Ishikawa (cell line): ENCODE data around the gene PGAP3.

Experiments used
- CEBPB ChIP-seq: IDR thresholded peaks from 2 replicates; pipeline ENCODE4 v1.6.1; 2012
- EGR1 ChIP-seq: IDR thresholded peaks from 2 replicates; pipeline ENCODE4 v1.6.1; 2012
- EP300 ChIP-seq: IDR thresholded peaks from 2 replicates; pipeline ENCODE4 v1.6.1; 2012; ENCODE audit warnings: borderline replicate concordance
- FOXM1 ChIP-seq: IDR thresholded peaks from 2 replicates; pipeline ENCODE4 v1.6.1; 2012; ENCODE audit warnings: low read depth, borderline replicate concordance
- MAX ChIP-seq: IDR thresholded peaks from 2 replicates; pipeline ENCODE4 v1.6.1; 2012
- NFIC ChIP-seq: IDR thresholded peaks from 2 replicates; pipeline ENCODE4 v1.6.1; 2012
- RAD21 ChIP-seq: IDR thresholded peaks from 2 replicates; pipeline ENCODE4 v1.6.1; 2012; ENCODE audit warnings: low read depth
- REST ChIP-seq: IDR thresholded peaks from 2 replicates; pipeline ENCODE4 v1.6.1; 2012; ENCODE audit warnings: low read depth, mild to moderate bottlenecking
- TAF1 ChIP-seq: IDR thresholded peaks from 2 replicates; pipeline ENCODE4 v1.6.1; 2012; ENCODE audit warnings: low read depth, mild to moderate bottlenecking
- TCF12 ChIP-seq: IDR thresholded peaks from 2 replicates; pipeline ENCODE4 v1.6.1; 2012; ENCODE audit warnings: low read depth
- TEAD4 ChIP-seq: IDR thresholded peaks from 2 replicates; pipeline ENCODE4 v1.6.1; 2012
- USF1 ChIP-seq: IDR thresholded peaks from 2 replicates; pipeline ENCODE4 v1.6.1; 2012
- YY1 ChIP-seq: IDR thresholded peaks from 2 replicates; pipeline ENCODE4 v1.6.1; 2012; ENCODE audit warnings: low read depth
- ZBTB7A ChIP-seq: IDR thresholded peaks from 2 replicates; pipeline ENCODE4 v1.6.1; 2012; ENCODE audit warnings: low read depth

DNA sequence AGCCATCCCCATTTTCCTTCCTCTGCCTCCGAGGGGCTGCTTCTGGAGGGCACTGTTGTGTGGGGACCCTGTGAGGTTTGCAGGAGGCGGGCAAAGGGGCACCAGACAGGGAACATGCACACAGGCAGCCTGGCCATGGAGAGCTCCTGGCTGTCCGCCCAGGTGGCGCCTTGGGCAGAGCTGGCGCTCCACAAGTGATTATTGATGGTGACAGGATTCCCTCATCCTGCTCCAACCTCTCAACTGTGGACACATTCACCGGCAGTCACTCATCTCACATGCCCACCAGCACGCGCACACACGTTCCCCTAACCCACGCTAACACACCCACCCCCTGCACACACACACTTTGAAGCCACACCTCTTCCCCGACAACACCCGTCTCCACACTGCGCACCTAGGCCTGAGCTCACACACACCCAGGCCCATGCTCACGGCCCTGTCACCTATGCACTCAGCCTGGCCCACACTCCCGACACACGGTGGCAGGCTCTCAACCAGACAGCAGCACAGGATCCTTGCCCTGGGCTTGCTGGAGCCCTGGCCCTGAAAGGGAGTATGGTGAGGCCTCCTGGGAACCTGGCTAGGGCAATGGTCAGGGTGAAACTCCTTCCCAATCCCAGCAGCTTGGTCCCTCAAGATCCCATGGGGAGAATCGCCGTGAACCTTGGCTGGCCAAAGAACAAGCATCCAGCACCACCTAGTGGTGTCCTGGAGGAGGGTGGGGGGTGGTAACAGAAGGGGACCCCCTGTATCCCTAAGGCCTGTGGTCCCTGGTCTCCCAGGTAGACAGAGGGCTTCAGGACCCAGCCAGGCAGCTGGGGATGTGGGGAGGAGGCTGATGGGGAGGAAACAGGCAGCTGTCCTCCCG is 16.0 kb downstream of the PGAP3 start:
- TF ChIP-seq RAD21 (peak; percentile 85), MAX (no peak), REST (no peak), TCF12 (no peak), EP300 (no peak), TAF1 (no peak), YY1 (no peak), FOXM1 (no peak), CEBPB (no peak), EGR1 (no peak), NFIC (no peak), TEAD4 (no peak), USF1 (no peak), ZBTB7A (peak; percentile 97)
